ENCODE measurements around the gene ASGR2. TPM values are rescaled to one million over a fixed set of nuclear protein-coding genes. Genes with fewer than 3 reads are reported as not detected.
A peak's percentile ranks its signal among the peaks of the same experiment; 100 is the strongest.
"Not testable (repeated sequence)": the region's sequence is repeated elsewhere in the genome, so short reads cannot be mapped to it uniquely, and the experiment has no call there.

The ASGR2 gene
- total RNA-seq, 2 donors from 2014 or later = 0.33 TPM; not detected in 1

DNA sequence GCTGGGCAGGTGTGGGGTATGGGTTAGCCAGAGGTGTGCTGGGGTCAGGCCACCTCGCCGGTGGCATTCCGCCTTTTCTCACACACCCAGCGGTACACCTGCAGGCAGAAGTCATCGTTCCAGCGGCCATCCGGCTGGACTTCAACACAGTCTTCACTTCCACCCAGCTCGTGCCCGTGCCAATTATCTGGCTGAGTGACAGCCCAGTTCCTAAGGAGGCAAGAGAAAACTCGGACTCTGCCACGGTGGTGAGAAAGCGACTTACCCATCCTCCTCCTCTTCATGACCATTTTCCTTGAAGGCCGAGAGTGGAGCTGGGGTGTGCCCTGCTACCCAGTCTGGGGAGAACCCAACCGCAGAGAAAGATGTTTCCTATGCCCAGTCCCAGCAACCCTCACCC is 13.1 kb downstream of the ASGR2 start:
- H3K9me3 Mint-ChIP-seq = no peaks in the 10 kb centered on the region
- no peak overlapping the region for H3K4me3 Mint-ChIP-seq
- no peaks in the 10 kb centered on the region for H3K4me1 Mint-ChIP-seq (ENCODE audit: low read depth in 2 of 2)
- no peaks in the 10 kb centered on the region for H3K36me3 Mint-ChIP-seq
- no peak for ATAC-seq
- DNase-seq (ENCODE audit: low spot score) = no peak
- H3K27ac Mint-ChIP-seq = peak overlapping the region in 1 of 2 donors; percentile 39
- H3K27me3 Mint-ChIP-seq = peaks cover 5 to 12% of the 10 kb centered on the region in 2 donors

- ATAC-seq; H3K36me3 Mint-ChIP-seq; H3K9me3 Mint-ChIP-seq; DNase-seq (ENCODE audit: low spot score); H3K4me1 Mint-ChIP-seq (ENCODE audit: low read depth in 2 of 2); H3K4me3 Mint-ChIP-seq; H3K27ac Mint-ChIP-seq: not testable (repeated sequence)
- H3K27me3 Mint-ChIP-seq = peaks cover 5 to 12% of the 10 kb centered on the region in 2 donors
These were observed 13.8 kb downstream of the ASGR2 start for GRCh38 chr17:7100641-7101379.

DNA sequence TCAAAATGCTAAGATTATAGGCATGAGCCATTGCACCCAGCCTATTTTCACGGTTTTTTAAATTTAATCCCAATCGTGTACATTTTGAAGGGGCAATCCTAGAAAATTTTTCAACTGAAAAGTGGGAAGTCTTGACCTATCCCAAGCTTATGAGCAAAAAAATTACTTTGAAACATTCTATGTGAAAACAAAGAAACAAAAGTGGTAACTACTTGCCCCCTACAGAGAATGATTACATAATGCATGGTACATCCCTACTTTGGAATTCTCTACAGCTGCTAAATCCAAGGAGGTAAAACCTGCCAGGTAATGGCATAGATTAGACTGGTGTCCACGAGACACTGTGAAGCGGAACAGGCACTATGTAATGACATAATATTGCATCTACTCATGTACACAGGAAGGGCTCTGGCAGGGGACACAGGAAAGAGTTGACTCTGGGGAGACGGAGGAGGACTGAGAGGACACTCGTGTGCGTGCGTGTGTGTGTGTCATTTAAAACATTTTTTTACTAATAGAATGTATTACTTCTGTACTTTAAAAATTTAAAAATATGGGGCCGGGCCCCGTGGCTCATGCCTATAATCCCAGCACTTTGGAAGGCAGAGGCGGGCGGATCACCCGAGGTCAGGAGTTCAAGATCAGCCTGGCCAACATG is 15.7 kb downstream of the ASGR2 start:
- Mint-ChIP-seq H3K4me1 (ENCODE audit: low read depth in 2 of 2) (peaks cover 10 to 11% of the 10 kb centered on the region in 2 donors), H3K27ac (no peak overlapping the region), H3K4me3 (no peak overlapping the region), H3K27me3 (peaks cover 15 to 25% of the 10 kb centered on the region in 2 donors), H3K9me3 (no peaks in the 10 kb centered on the region), H3K36me3 (no peaks in the 10 kb centered on the region)
- no peak for ATAC-seq
- peak; percentile 22 for DNase-seq (ENCODE audit: low spot score)

- Mint-ChIP-seq H3K36me3 (no peaks in the 10 kb centered on the region), H3K27me3 (peaks cover 11 to 17% of the 10 kb centered on the region in 2 donors), H3K4me3 (no peak overlapping the region), H3K4me1 (ENCODE audit: low read depth in 2 of 2) (peaks cover 13 to 14% of the 10 kb centered on the region in 2 donors), H3K27ac (no peak overlapping the region), H3K9me3 (no peaks in the 10 kb centered on the region)
- no peak for ATAC-seq
- DNase-seq (ENCODE audit: low spot score) = no peak
These were observed 16.7 kb downstream of the ASGR2 start for GRCh38 chr17:7097940-7098339.

GRCh38 chr17:7095625-7096024 is 19.0 kb downstream of the ASGR2 start:
- Mint-ChIP-seq H3K36me3 (no peaks in the 10 kb centered on the region), H3K4me3 (no peak overlapping the region), H3K27ac (no peak overlapping the region), H3K4me1 (ENCODE audit: low read depth in 2 of 2) (peaks cover 13 to 14% of the 10 kb centered on the region in 2 donors), H3K9me3 (no peaks in the 10 kb centered on the region), H3K27me3 (peaks cover 11 to 24% of the 10 kb centered on the region in 2 donors)
- DNase-seq (ENCODE audit: low spot score) (no peak), ATAC-seq (no peak)

DNA sequence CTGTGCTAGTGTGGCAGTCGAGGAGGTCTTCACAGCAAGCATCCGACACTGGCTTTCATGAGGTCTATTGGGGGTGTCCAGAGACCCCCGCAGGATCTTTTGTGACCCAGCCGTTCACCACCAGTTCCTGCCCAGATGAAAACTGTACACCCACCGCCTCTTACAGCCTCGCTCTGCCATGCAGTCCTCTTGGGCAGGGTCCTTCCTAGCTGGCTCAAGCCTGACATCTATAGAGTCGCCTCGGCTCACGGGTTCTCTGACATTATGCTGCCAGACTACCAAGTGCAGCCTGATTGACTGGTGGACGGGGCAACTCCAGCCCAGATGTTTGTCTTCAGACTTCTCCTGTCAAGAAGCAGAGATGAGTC is 20.0 kb downstream of the ASGR2 start:
- H3K27me3 Mint-ChIP-seq = peaks cover 11 to 24% of the 10 kb centered on the region in 2 donors
- no peak for ATAC-seq
- peak overlapping the region; percentile 35 for H3K4me3 Mint-ChIP-seq
- no peaks in the 10 kb centered on the region for H3K36me3 Mint-ChIP-seq
- DNase-seq (ENCODE audit: low spot score) = peak; percentile 39
- no peaks in the 10 kb centered on the region for H3K9me3 Mint-ChIP-seq
- H3K4me1 Mint-ChIP-seq (ENCODE audit: low read depth in 2 of 2) = peaks cover 13 to 14% of the 10 kb centered on the region in 2 donors
- no peak overlapping the region for H3K27ac Mint-ChIP-seq

DNA sequence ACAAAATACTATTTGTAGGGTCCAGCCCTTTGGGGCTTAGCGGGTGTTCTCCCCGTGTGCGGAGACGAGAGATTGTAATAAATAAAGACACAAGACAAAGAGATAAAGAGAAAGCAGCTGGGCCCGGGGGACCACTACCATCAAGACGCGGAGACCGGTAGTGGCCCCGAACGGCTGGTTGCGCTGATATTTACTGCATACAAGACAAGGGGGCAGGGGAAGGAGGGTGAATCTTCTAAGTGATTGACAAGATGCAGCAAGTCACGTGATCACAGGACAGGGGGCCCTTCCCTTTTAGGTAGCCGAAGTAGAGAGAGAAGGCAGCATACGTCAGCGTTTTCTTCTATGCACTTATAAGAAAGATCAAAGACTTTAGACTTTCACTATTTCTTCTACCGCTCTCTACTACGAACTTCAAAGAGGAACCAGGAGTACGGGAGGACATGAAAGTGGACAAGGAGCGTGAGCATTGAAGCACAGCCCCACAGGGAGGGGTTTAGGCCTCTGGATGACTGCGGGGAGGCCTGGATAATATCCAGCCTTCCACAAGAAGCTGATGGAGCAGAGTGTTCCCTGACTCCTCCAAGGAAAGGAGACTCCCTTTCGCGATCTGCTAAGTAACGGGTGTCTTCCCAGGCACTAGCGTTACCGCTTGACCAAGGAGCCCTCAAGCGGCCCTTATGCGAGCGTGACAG is 23.2 kb downstream of the ASGR2 start:
- ATAC-seq, H3K36me3 Mint-ChIP-seq, H3K9me3 Mint-ChIP-seq, H3K27ac Mint-ChIP-seq, H3K4me3 Mint-ChIP-seq: not testable (repeated sequence)
- Mint-ChIP-seq H3K27me3 (peaks cover 16 to 20% of the 10 kb centered on the region in 2 donors), H3K4me1 (ENCODE audit: low read depth in 2 of 2) (peaks cover 13 to 14% of the 10 kb centered on the region in 2 donors)
- DNase-seq (ENCODE audit: low spot score) = peak; percentile 57

- H3K9me3 Mint-ChIP-seq; H3K27ac Mint-ChIP-seq; ATAC-seq; H3K36me3 Mint-ChIP-seq; DNase-seq (ENCODE audit: low spot score); H3K4me3 Mint-ChIP-seq: not testable (repeated sequence)
- peaks cover 13 to 14% of the 10 kb centered on the region in 2 donors for H3K27me3 Mint-ChIP-seq
- peaks cover 9 to 10% of the 10 kb centered on the region in 2 donors for H3K4me1 Mint-ChIP-seq (ENCODE audit: low read depth in 2 of 2)
These were observed 25.1 kb downstream of the ASGR2 start for GRCh38 chr17:7089570-7089969.

- not testable (repeated sequence) for H3K4me3 Mint-ChIP-seq; H3K36me3 Mint-ChIP-seq; H3K9me3 Mint-ChIP-seq; H3K27me3 Mint-ChIP-seq; DNase-seq (ENCODE audit: low spot score); H3K27ac Mint-ChIP-seq; ATAC-seq
- H3K4me1 Mint-ChIP-seq (ENCODE audit: low read depth in 2 of 2) = peaks cover 10 to 11% of the 10 kb centered on the region in 2 donors
These were observed 26.2 kb downstream of the ASGR2 start for GRCh38 chr17:7088442-7088841.

DNA sequence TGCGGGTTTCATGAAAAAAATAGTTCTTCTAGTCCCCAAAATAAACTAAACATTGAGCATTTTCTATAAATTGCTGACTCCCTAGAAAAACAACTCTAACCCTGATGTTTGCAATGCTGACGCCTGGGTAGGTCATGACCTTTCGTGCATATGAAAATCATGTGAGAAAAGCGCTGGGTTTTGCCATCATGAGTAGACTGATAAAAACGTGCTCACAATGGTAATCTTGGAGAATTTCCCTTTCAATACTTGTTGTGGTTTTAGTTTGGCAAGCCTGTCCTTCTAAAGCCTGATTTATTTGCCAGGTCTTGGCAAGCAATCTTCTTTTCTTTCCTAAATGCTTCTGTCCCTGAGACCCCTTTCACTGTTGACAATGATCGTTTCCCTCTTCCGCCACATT is 30.5 kb downstream of the ASGR2 start:
- H3K9me3 Mint-ChIP-seq = no peaks in the 10 kb centered on the region
- H3K4me1 Mint-ChIP-seq (ENCODE audit: low read depth in 2 of 2) = peaks cover 27 to 30% of the 10 kb centered on the region in 2 donors
- no peaks in the 10 kb centered on the region for H3K36me3 Mint-ChIP-seq
- no peak for DNase-seq (ENCODE audit: low spot score)
- no peak overlapping the region for H3K4me3 Mint-ChIP-seq
- H3K27me3 Mint-ChIP-seq = peaks cover 0 to 9% of the 10 kb centered on the region in 2 donors
- ATAC-seq = no peak
- no peak overlapping the region for H3K27ac Mint-ChIP-seq

DNA sequence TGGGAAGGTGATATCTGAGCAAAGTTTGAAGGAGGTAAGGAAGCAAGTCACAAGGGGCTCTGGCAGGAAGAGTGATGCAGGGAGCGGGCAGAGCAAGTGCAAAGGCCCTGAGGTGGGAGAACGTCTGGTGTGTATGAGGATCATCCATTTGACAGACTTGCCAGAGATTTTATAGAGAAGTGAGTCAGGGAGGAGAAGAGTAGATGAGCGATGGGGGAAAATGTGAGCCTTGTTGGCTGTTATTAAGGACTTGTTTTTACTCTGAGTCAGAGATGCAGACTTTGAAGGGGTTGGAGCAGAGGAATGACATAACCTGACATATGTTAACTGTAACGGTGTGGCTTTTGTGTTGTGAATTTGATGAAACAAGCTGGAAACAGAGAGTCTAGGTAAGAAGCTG is 31.0 kb downstream of the ASGR2 start:
- no peak overlapping the region for H3K27ac Mint-ChIP-seq
- H3K4me1 Mint-ChIP-seq (ENCODE audit: low read depth in 2 of 2) = peaks cover 27 to 30% of the 10 kb centered on the region in 2 donors
- DNase-seq (ENCODE audit: low spot score) (no peak), ATAC-seq (no peak)
- H3K4me3 Mint-ChIP-seq = no peak overlapping the region
- no peaks in the 10 kb centered on the region for H3K9me3 Mint-ChIP-seq
- no peaks in the 10 kb centered on the region for H3K36me3 Mint-ChIP-seq
- H3K27me3 Mint-ChIP-seq = peaks cover 0 to 9% of the 10 kb centered on the region in 2 donors

DNA sequence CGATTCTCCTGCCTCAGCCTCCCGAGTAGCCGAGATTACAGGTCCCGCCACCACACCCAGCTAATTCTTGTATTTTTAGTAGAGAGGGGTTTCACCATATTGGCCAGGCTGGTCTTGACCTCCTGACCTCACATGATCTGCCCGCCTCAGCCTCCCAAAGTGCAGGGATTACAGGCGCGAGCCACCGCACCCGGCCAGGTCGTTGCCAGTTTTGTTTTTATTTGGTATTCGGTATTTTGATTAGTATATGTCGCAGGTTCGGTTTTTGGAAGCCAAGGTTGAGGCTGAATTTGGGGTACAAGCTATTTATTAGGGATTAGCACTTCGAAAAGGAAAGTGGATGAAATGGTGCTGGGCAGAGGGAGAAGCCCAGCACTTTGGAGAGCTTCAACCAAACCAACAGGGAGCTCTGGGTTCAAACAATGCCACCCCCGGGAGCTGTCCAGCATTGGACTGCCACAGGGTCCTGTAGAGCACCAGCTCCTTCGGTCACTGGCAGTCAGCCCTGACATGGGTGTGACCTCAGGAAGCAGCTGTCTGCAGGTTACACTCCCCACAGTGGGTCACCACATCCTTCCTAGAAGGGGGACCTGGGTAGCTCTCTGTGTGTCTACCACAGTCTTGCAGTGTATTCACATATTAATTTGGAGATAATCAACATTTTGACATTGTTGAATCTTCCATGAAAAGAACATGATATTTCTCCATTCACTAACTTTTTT is 33.1 kb downstream of the ASGR2 start:
- DNase-seq (ENCODE audit: low spot score) = peak; percentile 67
- peak overlapping the region; percentile 57 for H3K4me3 Mint-ChIP-seq

DNA sequence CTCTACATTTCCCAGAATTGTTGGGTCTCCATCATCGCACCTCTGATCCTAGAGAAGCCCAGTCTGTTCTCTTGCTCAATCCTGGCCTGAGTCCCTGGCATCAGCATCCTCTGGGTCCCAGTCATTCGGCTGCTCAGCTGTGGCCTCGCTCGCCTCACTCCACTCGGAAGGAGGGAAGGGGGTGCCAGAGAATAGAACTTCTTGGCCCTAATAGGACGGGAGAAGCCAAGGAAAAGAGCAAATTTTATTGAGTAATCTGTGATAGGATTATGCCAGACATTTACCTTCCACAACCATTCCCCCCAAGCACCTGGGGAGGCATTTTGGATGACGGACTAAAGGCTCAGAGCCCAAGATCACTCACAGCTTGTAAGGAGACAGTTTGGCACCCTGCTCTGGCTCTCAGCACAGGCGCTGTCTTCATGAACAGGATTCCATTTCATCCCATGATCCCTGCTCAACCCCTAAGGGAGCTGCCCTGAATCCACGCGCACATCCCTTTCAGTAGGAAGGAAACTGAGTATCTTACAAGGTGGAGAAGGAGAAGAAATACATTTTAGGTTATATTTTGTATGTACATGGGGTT is 34.1 kb downstream of the ASGR2 start:
- H3K36me3 Mint-ChIP-seq = no peaks in the 10 kb centered on the region
- peaks cover 35 to 36% of the 10 kb centered on the region in 2 donors for H3K4me1 Mint-ChIP-seq (ENCODE audit: low read depth in 2 of 2)
- DNase-seq (ENCODE audit: low spot score) (no peak), ATAC-seq (no peak)
- H3K9me3 Mint-ChIP-seq = no peaks in the 10 kb centered on the region
- H3K4me3 Mint-ChIP-seq = no peak overlapping the region
- no peaks in the 10 kb centered on the region for H3K27me3 Mint-ChIP-seq
- peak overlapping the region in 1 of 2 donors; percentile 57 for H3K27ac Mint-ChIP-seq

More for the DNA sequence above, 33.1 kb downstream of the ASGR2 start:
- peaks cover 35 to 36% of the 10 kb centered on the region in 2 donors for H3K4me1 Mint-ChIP-seq (ENCODE audit: low read depth in 2 of 2)
- no peaks in the 10 kb centered on the region for H3K36me3 Mint-ChIP-seq
- ATAC-seq = peak; percentile 91 to 97
- H3K9me3 Mint-ChIP-seq = no peaks in the 10 kb centered on the region
- H3K27me3 Mint-ChIP-seq = peaks cover 0 to 4% of the 10 kb centered on the region in 2 donors
- H3K27ac Mint-ChIP-seq = peak overlapping the region in 1 of 2 donors; percentile 25
